GM12892 (cell line): ENCODE results near the gene FXYD4.

Source experiments
- POLR2A ChIP-seq: IDR thresholded peaks from 2 replicates; pipeline ENCODE4 v1.6.1; 2011; ENCODE audit warnings: low read depth, low read length, control low read depth
- POLR2AphosphoS5 ChIP-seq: IDR thresholded peaks from 2 replicates; pipeline ENCODE4 v1.6.1; 2011; ENCODE audit warnings: low read depth, low read length, control low read depth

DNA sequence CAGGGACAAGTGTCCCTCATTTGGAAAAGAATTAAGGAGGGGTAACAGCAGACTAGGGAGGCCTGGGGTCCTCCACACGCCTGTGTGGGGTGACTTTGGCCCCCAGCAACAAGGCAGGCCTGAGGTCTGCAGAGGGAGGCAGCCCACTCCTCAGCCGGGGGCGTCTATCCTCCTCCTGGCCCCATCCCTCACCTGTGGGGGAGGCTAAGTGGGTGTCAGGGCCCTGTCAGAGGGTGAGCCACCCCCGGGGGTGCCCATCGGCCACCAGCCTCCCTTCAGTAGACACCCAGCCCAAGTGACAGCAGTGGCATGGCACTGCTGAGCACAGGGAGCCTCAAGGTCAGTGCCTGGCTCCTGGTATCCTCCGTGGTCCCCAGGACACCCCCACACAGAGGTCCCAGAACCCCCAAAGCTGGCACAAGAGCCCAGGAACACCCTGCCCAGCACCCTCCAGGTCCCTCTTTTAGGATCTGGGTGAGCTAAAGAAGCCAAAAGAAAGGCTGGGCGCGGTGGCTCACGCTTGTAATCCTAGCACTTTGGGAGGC is 693 bp upstream of the FXYD4 start:
- TF ChIP-seq POLR2A (no peak), POLR2AphosphoS5 (no peak)
